ENCODE measurements around the gene STAT3. TPM values are rescaled to one million over a fixed set of nuclear protein-coding genes. Genes with fewer than 3 reads are reported as not detected.

The STAT3 gene
- total and polyA plus RNA-seq, 3 experiments from 2014 or later = 148 to 166 (median 155) TPM

- Mint-ChIP-seq H3K27ac (peak overlapping the region; percentile 56 to 94 (median 72)), H3K27me3 (no peaks in the 10 kb centered on the region), H3K4me3 (peak overlapping the region in 5 of 7 donors; percentile 21 to 76 (median 60)), H3K4me1 (peaks cover 56 to 67% (median 65%) of the 10 kb centered on the region in 3 donors), H3K36me3 (peaks cover 0 to 64% (median 6%) of the 10 kb centered on the region in 3 donors), H3K9me3 (no peaks in the 10 kb centered on the region)
- H3K36me3 ChIP-seq (ENCODE audit: insufficient read depth, low read length) = peaks cover 7% of the 10 kb centered on the region
- no peaks in the 10 kb centered on the region for H3K9me3 ChIP-seq (ENCODE audit: low read length)
- no peaks in the 10 kb centered on the region for H3K27me3 ChIP-seq (ENCODE audit: insufficient read depth, low read length, poor library complexity, severe bottlenecking)
- ChIA-PET CTCF (interaction anchor here (0.9 to 20.8 kb wide), 3 partner anchors 73 to 93 kb away, joined by 3 to 373 read pairs (median 3); no protein-coding TSS in a partner anchor), POLR2A (interaction anchor here (0.6 to 0.7 kb wide), 2 partner anchors 18 to 64 kb away, joined by 3 to 5 read pairs; no protein-coding TSS in a partner anchor)
- peak overlapping the region; percentile 14 for H3K4me3 ChIP-seq (ENCODE audit: low read length)
- H3K27ac ChIP-seq (ENCODE audit: low read depth, low read length) = peak overlapping the region; percentile 46
- H3K4me1 ChIP-seq (ENCODE audit: insufficient read depth, low read length) = peaks cover 68% of the 10 kb centered on the region
- DNase-seq = peak in 2 of 5 donors; percentile 42 to 67
These were observed 72.7 kb downstream of the STAT3 start for GRCh38 chr17:42315402-42316156.

DNA sequence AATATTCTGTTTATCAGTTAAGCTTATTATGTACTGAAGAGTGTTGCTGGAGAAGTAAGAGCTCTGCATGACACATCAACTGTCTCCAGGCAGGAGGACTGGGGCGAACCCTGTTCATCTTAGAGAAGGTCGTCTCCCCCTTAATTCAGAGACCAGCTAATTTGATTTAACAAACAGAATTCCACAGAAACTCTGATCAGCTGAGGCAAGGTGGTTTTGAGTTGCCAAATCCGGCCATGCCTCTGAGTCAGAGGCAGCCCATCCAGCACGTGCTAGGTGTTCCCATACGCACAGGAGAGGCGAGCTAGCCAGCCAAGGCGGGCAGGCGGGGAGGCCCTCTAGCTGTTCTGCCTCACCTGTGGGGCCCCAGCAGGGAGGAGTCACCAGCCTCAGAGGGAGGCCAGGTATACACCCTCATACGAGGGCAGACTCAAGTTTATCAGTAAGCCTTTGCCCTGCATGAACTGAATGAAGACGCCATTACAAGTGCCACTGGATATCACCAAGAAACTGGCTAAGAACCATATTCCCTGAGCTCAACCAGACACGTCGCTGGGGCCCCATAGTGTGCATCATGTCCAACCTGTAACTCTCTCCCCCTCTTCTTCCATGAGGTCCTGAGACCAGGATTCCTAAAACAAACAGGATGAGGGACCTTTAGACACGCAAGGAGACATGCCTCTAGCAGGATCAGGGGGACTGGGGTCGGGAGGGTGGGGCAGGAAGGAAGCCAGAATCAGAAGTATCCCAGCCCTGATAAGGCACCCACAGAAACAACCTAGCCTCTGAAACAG lies 74.3 kb downstream of the STAT3 start:
- Mint-ChIP-seq H3K27me3 (no peaks in the 10 kb centered on the region), H3K27ac (peak overlapping the region; percentile 43 to 89 (median 77))

GRCh38 chr17:42313389-42313772 lies 74.9 kb downstream of the STAT3 start:
- Histone ChIP-seq H3K4me3 (ENCODE audit: low read length) (no peak overlapping the region), H3K4me1 (ENCODE audit: insufficient read depth, low read length) (peaks cover 56% of the 10 kb centered on the region), H3K27ac (ENCODE audit: low read depth, low read length) (peak overlapping the region; percentile 45), H3K9me3 (ENCODE audit: low read length) (no peaks in the 10 kb centered on the region), H3K27me3 (ENCODE audit: insufficient read depth, low read length, poor library complexity, severe bottlenecking) (no peaks in the 10 kb centered on the region), H3K36me3 (ENCODE audit: insufficient read depth, low read length) (peaks cover 22% of the 10 kb centered on the region)
- peaks cover 48 to 58% (median 53%) of the 10 kb centered on the region in 3 donors for H3K4me1 Mint-ChIP-seq
- no peaks in the 10 kb centered on the region for H3K9me3 Mint-ChIP-seq
- no peaks in the 10 kb centered on the region for H3K27me3 Mint-ChIP-seq
- H3K27ac Mint-ChIP-seq = peak overlapping the region; percentile 43 to 89 (median 77)
- no peak for DNase-seq
- ChIA-PET POLR2A (interaction anchor here (0.7 to 1.0 kb wide), 3 partner anchors 35 to 383 kb away, joined by 3 to 10 read pairs (median 3); no protein-coding TSS in a partner anchor), CTCF (interaction anchor here (1.3 to 20.8 kb wide), 5 partner anchors 8 to 114 kb away, joined by 3 to 373 read pairs (median 20); no protein-coding TSS in a partner anchor)
- peaks cover 0 to 72% (median 3%) of the 10 kb centered on the region in 3 donors for H3K36me3 Mint-ChIP-seq
- H3K4me3 Mint-ChIP-seq = peak overlapping the region in 4 of 7 donors; percentile 54 to 66 (median 60)

More for the DNA sequence above, 74.3 kb downstream of the STAT3 start:
- POLR2A ChIA-PET = interaction anchor here (0.6 to 1.0 kb wide), 4 partner anchors 36 to 458 kb away, joined by 3 to 10 read pairs (median 4); no protein-coding TSS in a partner anchor
- Histone ChIP-seq H3K27me3 (ENCODE audit: insufficient read depth, low read length, poor library complexity, severe bottlenecking) (no peaks in the 10 kb centered on the region), H3K27ac (ENCODE audit: low read depth, low read length) (no peak overlapping the region), H3K36me3 (ENCODE audit: insufficient read depth, low read length) (peaks cover 18% of the 10 kb centered on the region), H3K4me1 (ENCODE audit: insufficient read depth, low read length) (peaks cover 56% of the 10 kb centered on the region), H3K9me3 (ENCODE audit: low read length) (no peaks in the 10 kb centered on the region), H3K4me3 (ENCODE audit: low read length) (no peak overlapping the region)
- Mint-ChIP-seq H3K4me1 (peaks cover 50 to 58% (median 55%) of the 10 kb centered on the region in 3 donors), H3K36me3 (peaks cover 0 to 70% (median 3%) of the 10 kb centered on the region in 3 donors), H3K4me3 (peak overlapping the region in 5 of 7 donors; percentile 0 to 66 (median 57)), H3K9me3 (no peaks in the 10 kb centered on the region)
- peak in 1 of 5 donors; percentile 38 for DNase-seq
- CTCF ChIA-PET = interaction anchor here (1.0 to 20.8 kb wide), 6 partner anchors 7 to 263 kb away, joined by 3 to 373 read pairs (median 12); partner anchors contain the start of gene PSMC3IP

GRCh38 chr17:42312285-42313130 lies 75.7 kb downstream of the STAT3 start:
- Histone ChIP-seq H3K27me3 (ENCODE audit: insufficient read depth, low read length, poor library complexity, severe bottlenecking) (no peaks in the 10 kb centered on the region), H3K4me3 (ENCODE audit: low read length) (no peak overlapping the region), H3K9me3 (ENCODE audit: low read length) (no peaks in the 10 kb centered on the region), H3K27ac (ENCODE audit: low read depth, low read length) (peak overlapping the region; percentile 45), H3K36me3 (ENCODE audit: insufficient read depth, low read length) (peaks cover 31% of the 10 kb centered on the region), H3K4me1 (ENCODE audit: insufficient read depth, low read length) (peaks cover 56% of the 10 kb centered on the region)
- ChIA-PET POLR2A (interaction anchor here (0.8 to 1.4 kb wide), 3 partner anchors 64 to 93 kb away, joined by 3 to 4 read pairs (median 3); partner anchors contain the start of gene STAT3), CTCF (interaction anchor here (0.6 to 20.8 kb wide), 21 partner anchors 9 to 218 kb away, joined by 3 to 373 read pairs (median 4); partner anchors contain the start of genes KCNH4, STAT3 and STAT5A)
- peak; percentile 53 to 80 (median 62) for DNase-seq
- Mint-ChIP-seq H3K27me3 (no peaks in the 10 kb centered on the region), H3K27ac (peak overlapping the region in 7 of 8 donors; percentile 55 to 92 (median 83)), H3K4me1 (peaks cover 49 to 57% (median 53%) of the 10 kb centered on the region in 3 donors), H3K36me3 (peaks cover 0 to 73% (median 3%) of the 10 kb centered on the region in 3 donors), H3K4me3 (peak overlapping the region; percentile 45 to 79 (median 67)), H3K9me3 (no peaks in the 10 kb centered on the region)

GRCh38 chr17:42312035-42312284 lies 76.3 kb downstream of the STAT3 start:
- H3K4me3 Mint-ChIP-seq = peak overlapping the region in 5 of 7 donors; percentile 29 to 69 (median 64)
- H3K27ac ChIP-seq (ENCODE audit: low read depth, low read length) = peak overlapping the region; percentile 35
- H3K36me3 Mint-ChIP-seq = peaks cover 0 to 73% (median 6%) of the 10 kb centered on the region in 3 donors

DNA sequence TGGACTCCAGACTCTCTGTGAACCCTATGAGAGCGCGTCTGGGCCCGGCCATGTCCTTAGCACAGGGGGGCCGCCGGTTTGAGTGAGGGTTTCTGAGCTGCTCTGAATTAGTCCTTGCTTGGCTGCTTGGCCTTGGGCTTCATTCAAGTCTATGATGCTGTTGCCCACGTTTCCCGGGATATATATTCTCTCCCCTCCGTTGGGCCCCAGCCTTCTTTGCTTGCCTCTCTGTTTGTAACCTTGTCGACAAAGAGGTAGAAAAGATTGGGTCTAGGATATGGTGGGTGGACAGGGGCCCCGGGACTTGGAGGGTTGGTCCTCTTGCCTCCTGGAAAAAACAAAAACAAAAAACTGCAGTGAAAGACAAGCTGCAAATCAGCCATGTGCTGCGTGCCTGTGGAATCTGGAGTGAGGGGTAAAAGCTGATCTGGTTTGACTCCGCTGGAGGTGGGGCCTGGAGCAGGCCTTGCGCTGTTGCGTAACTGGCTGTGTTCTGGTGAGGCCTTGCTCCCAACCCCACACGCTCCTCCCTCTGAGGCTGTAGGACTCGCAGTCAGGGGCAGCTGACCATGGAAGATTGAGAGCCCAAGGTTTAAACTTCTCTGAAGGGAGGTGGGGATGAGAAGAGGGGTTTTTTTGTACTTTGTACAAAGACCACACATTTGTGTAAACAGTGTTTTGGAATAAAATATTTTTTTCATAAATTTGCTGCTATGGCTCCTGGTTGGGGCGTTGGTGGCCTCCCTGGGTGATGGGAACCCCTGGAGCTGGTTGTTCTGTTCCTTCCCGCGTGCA lies 76.8 kb downstream of the STAT3 start:
- H3K36me3 ChIP-seq (ENCODE audit: insufficient read depth, low read length) = peaks cover 30% of the 10 kb centered on the region
- Mint-ChIP-seq H3K9me3 (no peaks in the 10 kb centered on the region), H3K4me1 (peaks cover 44 to 50% (median 46%) of the 10 kb centered on the region in 3 donors), H3K27me3 (no peaks in the 10 kb centered on the region), H3K36me3 (peaks cover 0 to 73% (median 5%) of the 10 kb centered on the region in 3 donors), H3K27ac (peak overlapping the region; percentile 42 to 92 (median 74)), H3K4me3 (peak overlapping the region in 5 of 7 donors; percentile 29 to 69 (median 64))
- no peaks in the 10 kb centered on the region for H3K9me3 ChIP-seq (ENCODE audit: low read length)
- peak overlapping the region; percentile 44 for H3K27ac ChIP-seq (ENCODE audit: low read depth, low read length)
- DNase-seq = no peak
- H3K4me3 ChIP-seq (ENCODE audit: low read length) = no peak overlapping the region
- H3K27me3 ChIP-seq (ENCODE audit: insufficient read depth, low read length, poor library complexity, severe bottlenecking) = no peaks in the 10 kb centered on the region
- ChIA-PET CTCF (interaction anchor here (0.6 to 20.8 kb wide), 18 partner anchors 9 to 219 kb away, joined by 3 to 373 read pairs (median 4); partner anchors contain the start of genes KCNH4, STAT3 and STAT5A), POLR2A (interaction anchor here (0.7 to 1.4 kb wide), 4 partner anchors 23 to 77 kb away, joined by 3 to 5 read pairs (median 3); partner anchors contain the start of genes STAT3 and STAT5A)
- peaks cover 52% of the 10 kb centered on the region for H3K4me1 ChIP-seq (ENCODE audit: insufficient read depth, low read length)

More at GRCh38 chr17:42312035-42312284, 76.3 kb downstream of the STAT3 start:
- DNase-seq = no peak
- Histone ChIP-seq H3K4me1 (ENCODE audit: insufficient read depth, low read length) (peaks cover 52% of the 10 kb centered on the region), H3K4me3 (ENCODE audit: low read length) (no peak overlapping the region), H3K27me3 (ENCODE audit: insufficient read depth, low read length, poor library complexity, severe bottlenecking) (no peaks in the 10 kb centered on the region), H3K9me3 (ENCODE audit: low read length) (no peaks in the 10 kb centered on the region), H3K36me3 (ENCODE audit: insufficient read depth, low read length) (peaks cover 35% of the 10 kb centered on the region)
- Mint-ChIP-seq H3K27ac (peak overlapping the region in 6 of 8 donors; percentile 51 to 92 (median 70)), H3K9me3 (no peaks in the 10 kb centered on the region), H3K27me3 (no peaks in the 10 kb centered on the region), H3K4me1 (peaks cover 48 to 53% (median 51%) of the 10 kb centered on the region in 3 donors)
- ChIA-PET POLR2A (interaction anchor here (0.7 to 1.4 kb wide), 3 partner anchors 23 to 76 kb away, joined by 3 read pairs; partner anchors contain the start of genes STAT3 and STAT5A), CTCF (interaction anchor here (0.6 to 20.8 kb wide), 20 partner anchors 9 to 218 kb away, joined by 3 to 373 read pairs (median 4); partner anchors contain the start of genes KCNH4, STAT3 and STAT5A)
